ENCODE measurements around the gene KSR1.

Gene KSR1

GRCh38 chr17:27419156-27419555 lies 37.1 kb upstream of the KSR1 start:
- no peak for ATAC-seq
- TF ChIP-seq TSHZ2 (CRISPR knock-in tag; IDR thresholded peaks at IDR 0.05) (no peak), TOX (CRISPR knock-in tag; IDR thresholded peaks at IDR 0.05; ENCODE audit: borderline replicate concordance) (no peak), PATZ1 (CRISPR knock-in tag; IDR thresholded peaks at IDR 0.05; ENCODE audit: borderline replicate concordance) (no peak), ARNTL (CRISPR knock-in tag; IDR thresholded peaks at IDR 0.05; ENCODE audit: borderline replicate concordance, low read depth) (no peak), BACH2 (CRISPR knock-in tag; IDR thresholded peaks at IDR 0.05; ENCODE audit: borderline replicate concordance) (no peak), ZNF565 (CRISPR knock-in tag; conservative IDR thresholded peaks at IDR 0.05; ENCODE audit: low read depth) (no peak), SNAI2 (CRISPR knock-in tag; IDR thresholded peaks at IDR 0.05) (no peak), ESRRG (CRISPR knock-in tag; IDR thresholded peaks at IDR 0.05) (no peak)

- TF ChIP-seq ISL1 (CRISPR knock-in tag; IDR thresholded peaks at IDR 0.05) (no peak), ZNF565 (CRISPR knock-in tag; conservative IDR thresholded peaks at IDR 0.05; ENCODE audit: low read depth) (no peak), ARNTL (CRISPR knock-in tag; IDR thresholded peaks at IDR 0.05; ENCODE audit: borderline replicate concordance, low read depth) (no peak), CREB5 (CRISPR knock-in tag; IDR thresholded peaks at IDR 0.05; ENCODE audit: low read depth) (no peak), ESRRG (CRISPR knock-in tag; IDR thresholded peaks at IDR 0.05) (no peak), OSR1 (CRISPR knock-in tag; IDR thresholded peaks at IDR 0.05) (no peak), PPARA (CRISPR knock-in tag; IDR thresholded peaks at IDR 0.05; ENCODE audit: borderline replicate concordance) (no peak), ZNF8 (CRISPR knock-in tag; IDR thresholded peaks at IDR 0.05) (no peak), TSHZ2 (CRISPR knock-in tag; IDR thresholded peaks at IDR 0.05) (no peak), ZC3H10 (CRISPR knock-in tag; IDR thresholded peaks at IDR 0.05) (no peak), GLIS3 (CRISPR knock-in tag; IDR thresholded peaks at IDR 0.05) (no peak), PATZ1 (CRISPR knock-in tag; IDR thresholded peaks at IDR 0.05; ENCODE audit: borderline replicate concordance) (no peak), ZNF70 (CRISPR knock-in tag; IDR thresholded peaks at IDR 0.05) (no peak), SNAI2 (CRISPR knock-in tag; IDR thresholded peaks at IDR 0.05) (no peak), BACH2 (CRISPR knock-in tag; IDR thresholded peaks at IDR 0.05; ENCODE audit: borderline replicate concordance) (no peak), TCF4 (CRISPR knock-in tag; IDR thresholded peaks at IDR 0.05; ENCODE audit: borderline replicate concordance) (no peak), TOX (CRISPR knock-in tag; IDR thresholded peaks at IDR 0.05; ENCODE audit: borderline replicate concordance) (no peak), RARB (CRISPR knock-in tag; IDR thresholded peaks at IDR 0.05) (no peak)
Observed at GRCh38 chr17:27420211-27420950, 35.9 kb upstream of the KSR1 start.

More at GRCh38 chr17:27420211-27420950, 35.9 kb upstream of the KSR1 start:
- ATAC-seq = no peak

Data from SK-N-SH treated with all-trans-retinoic acid at 6 μM for 48 hours (cell line).